Stimulated activated effector memory CD8-positive, alpha-beta T cell treated with anti-CD3 and anti-CD28 coated beads, Interleukin-12 subunit alpha, Interleukin-12 subunit beta, amount 100 ng/mL, for 72 hours (primary cell): ENCODE results near the gene RNF224.
A peak's percentile ranks its signal among the peaks of the same experiment; 100 is the strongest.

Experiments
- ATAC-seq: fragments of 150-1000 bp; cut with Tn5 transposase; 2 replicates; pipeline ENCODE4 v1.10.0; 2021
- DNase-seq, 2 donors: peaks; one replicate each; pipeline ENCODE4 v3.0.0; 2021 to 2022; ENCODE audit warnings: low spot score in 2 of 2
- H3K27ac Mint-ChIP-seq: one replicate; pipeline ENCODE4 v1.8.0; 2022; ENCODE audit warnings: mild to moderate bottlenecking, mixed read lengths
- H3K36me3 Mint-ChIP-seq: one replicate; pipeline ENCODE4 v1.8.0; 2022; ENCODE audit warnings: mild to moderate bottlenecking, mixed read lengths
- H3K4me1 Mint-ChIP-seq: one replicate; pipeline ENCODE4 v1.8.0; 2022; ENCODE audit warnings: mixed read lengths
- H3K4me3 Mint-ChIP-seq: one replicate; pipeline ENCODE4 v1.8.0; 2022; ENCODE audit warnings: mild to moderate bottlenecking, mixed read lengths
- H3K9me3 Mint-ChIP-seq: one replicate; pipeline ENCODE4 v1.8.0; 2022; ENCODE audit warnings: mixed read lengths

The RNF224 gene

DNA sequence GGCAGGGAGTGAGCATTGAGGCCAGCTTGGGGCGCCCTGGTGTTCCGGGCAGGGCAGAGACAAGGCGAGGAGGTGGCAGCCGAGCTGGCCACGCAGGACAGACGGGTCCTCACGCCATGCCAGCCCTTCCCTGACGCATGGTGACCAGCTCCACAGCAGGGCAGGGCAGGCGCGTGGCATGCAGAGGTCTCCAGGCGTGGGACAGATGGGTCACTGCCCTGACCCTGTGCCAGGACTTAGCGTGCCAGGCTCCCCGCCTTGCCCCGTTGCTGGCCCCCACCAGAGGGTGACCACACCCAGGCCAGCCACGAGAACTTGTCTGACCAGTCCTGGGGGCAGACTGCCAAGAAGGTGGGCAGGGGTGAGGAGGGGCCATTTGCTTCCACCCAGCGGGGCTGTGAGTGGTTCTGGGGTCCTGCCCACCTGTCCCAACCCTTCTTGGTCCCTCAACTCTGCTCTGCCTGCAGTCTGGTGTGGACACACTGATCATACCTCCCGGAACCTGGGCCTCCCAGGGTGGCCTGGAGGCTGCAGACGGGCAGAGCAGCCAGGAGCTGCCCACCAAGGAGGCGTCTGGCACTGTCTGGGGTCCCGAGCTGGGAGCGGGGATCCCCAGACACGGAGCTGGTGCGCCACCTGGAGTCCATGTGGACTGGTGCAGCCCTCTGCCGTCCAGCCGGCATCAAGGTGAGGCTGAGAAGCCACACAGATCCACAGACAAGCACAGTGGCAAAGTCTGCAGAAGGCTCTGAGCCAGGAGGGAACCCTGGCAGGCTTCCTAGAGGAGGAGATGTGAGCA lies at the start of gene RNF224:
RNF224 (plus strand) TSS at position 449 of the 799 bp plus-strand sequence. CDS start 834 bp downstream, outside the sequence.
- peak within 1 kb of the TSS; percentile 27 for H3K27ac Mint-ChIP-seq
- H3K36me3 Mint-ChIP-seq, result peaks cover 7% of the 10 kb centered on the region
- H3K4me1 Mint-ChIP-seq, result peaks cover 12% of the 10 kb centered on the region
- H3K9me3 Mint-ChIP-seq, result no peaks in the 10 kb centered on the region
- ATAC-seq (peak; percentile 62), DNase-seq (peak; percentile 82 to 90)
- H3K4me3 Mint-ChIP-seq, result no peak within 1 kb of the TSS

DNA sequence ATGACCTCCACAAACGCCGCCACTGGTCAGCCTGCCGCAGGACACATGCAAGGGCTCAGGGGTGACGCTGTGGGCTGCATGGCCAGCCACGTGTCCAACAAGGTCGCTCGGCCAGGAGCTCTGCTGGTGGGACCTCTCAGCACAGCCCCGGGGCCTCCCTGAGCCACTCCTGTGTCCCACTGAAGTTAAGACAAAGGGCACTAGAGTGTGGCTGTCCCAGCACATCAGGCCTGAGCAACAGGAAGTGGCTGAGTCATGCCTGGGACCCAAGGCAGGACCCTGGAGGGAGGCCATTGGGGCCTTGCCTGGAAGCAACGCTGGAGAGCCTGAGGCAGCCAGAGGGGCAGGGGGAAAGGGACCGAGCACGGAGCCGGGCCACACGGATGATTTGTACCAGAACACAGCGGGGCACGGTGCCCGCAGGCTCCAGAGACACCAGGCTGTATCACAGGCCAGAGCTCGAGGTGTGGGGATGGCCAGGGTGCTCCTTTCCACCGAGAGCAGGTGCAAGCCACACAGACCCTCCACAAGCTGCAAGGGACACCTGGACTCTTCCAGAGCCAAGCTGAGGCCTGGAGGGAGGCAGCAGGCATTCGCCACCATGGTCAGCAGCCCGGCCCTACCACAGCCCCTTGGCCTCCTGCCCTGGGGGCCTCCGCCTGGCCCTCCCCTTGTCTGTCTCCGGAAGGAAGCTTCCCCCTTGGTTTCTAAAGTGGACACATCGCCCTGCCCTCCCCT lies 48.9 kb upstream of the RNF224 start:
- H3K36me3 Mint-ChIP-seq, result peaks cover 18% of the 10 kb centered on the region
- no peaks in the 10 kb centered on the region for H3K9me3 Mint-ChIP-seq
- no peak for ATAC-seq
- no peak overlapping the region for H3K27ac Mint-ChIP-seq
- no peak for DNase-seq
- peaks cover 13% of the 10 kb centered on the region for H3K4me1 Mint-ChIP-seq
- no peak overlapping the region for H3K4me3 Mint-ChIP-seq

DNA sequence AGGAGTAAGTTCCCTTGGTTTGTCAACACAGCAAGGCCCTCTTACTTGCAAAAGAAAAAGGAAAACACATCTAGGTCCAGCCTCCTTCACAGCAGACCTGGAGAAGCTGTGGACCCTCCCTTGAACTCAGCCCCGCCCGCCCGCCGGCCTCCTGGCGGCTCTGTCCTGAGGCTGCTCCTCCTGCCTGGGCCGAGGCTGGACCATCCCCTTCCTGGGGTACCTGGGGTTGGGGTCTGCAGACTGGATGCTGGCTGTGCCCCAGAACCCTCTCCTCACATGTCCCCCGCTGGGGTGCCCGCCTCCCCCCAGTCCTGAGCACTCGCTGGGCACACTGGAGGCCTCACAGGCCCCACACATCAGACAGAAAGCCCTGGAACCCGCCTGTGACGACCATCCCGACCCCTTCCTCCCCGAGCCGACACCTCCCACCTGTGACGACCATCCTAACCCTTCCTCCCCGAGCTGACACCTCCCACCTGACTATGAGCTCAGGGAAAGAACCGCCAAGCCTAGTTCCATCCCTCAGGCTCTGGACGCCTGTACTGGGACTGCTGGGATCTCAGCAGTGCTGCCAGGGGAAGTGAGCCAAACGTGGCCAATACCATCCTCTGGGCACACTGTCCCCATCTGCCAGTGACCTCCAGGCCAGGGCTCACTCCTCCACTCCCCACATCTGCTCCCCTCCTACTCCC lies 48.2 kb upstream of the RNF224 start:
- Mint-ChIP-seq H3K36me3 (peaks cover 25% of the 10 kb centered on the region), H3K4me3 (no peak overlapping the region), H3K4me1 (peaks cover 16% of the 10 kb centered on the region), H3K9me3 (no peaks in the 10 kb centered on the region), H3K27ac (peak overlapping the region; percentile 56)
- ATAC-seq (no peak), DNase-seq (no peak)

DNA sequence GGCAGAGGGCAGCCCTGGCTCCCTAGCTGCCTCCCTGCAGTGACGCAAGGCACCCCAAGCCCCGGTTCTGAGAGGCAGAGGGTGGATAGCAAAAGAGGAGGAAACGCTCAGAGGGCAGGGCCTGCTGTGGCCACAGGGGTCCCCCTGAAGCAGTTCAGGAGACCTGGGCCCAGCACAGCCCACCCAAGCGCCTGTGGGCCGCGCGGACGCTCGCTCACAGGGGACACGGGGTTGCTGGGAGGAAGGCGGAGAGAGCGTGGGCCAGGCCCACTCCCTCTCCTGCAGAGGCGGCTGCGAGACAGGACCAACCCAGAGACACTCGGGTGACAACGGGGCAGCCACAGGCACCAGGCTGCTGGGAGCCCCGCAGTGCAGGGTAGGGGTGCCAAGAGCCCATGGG lies 47.5 kb upstream of the RNF224 start:
- no peak overlapping the region for H3K4me3 Mint-ChIP-seq
- ATAC-seq, result no peak

DNA sequence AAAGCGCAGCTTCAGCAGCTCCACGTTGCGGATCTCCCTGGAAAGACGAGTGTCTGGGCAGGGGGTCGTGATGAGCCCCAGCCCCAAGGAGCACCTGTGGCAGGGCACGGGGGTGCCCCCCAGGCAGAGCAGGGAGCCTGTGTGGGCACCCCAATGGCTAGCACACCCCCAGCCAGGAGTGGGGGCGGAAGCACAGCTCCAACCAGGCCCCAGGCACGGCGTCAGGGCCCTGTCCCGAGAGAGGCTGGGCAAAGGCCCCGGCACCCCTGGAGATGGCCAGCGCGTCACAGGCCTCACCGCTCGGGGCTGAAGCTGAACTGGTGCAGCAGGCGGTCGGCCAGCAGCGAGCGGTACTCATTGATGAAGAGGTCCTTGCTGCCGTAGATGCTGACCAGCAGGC lies 46.8 kb upstream of the RNF224 start:
- DNase-seq, result no peak
- H3K36me3 Mint-ChIP-seq, result peaks cover 33% of the 10 kb centered on the region
- no peaks in the 10 kb centered on the region for H3K9me3 Mint-ChIP-seq
- no peak for ATAC-seq
- no peak overlapping the region for H3K27ac Mint-ChIP-seq
- peaks cover 24% of the 10 kb centered on the region for H3K4me1 Mint-ChIP-seq
- H3K4me3 Mint-ChIP-seq, result no peak overlapping the region

More for the DNA sequence above, 47.5 kb upstream of the RNF224 start:
- no peak for DNase-seq
- H3K9me3 Mint-ChIP-seq, result no peaks in the 10 kb centered on the region
- peaks cover 32% of the 10 kb centered on the region for H3K36me3 Mint-ChIP-seq
- H3K4me1 Mint-ChIP-seq, result peaks cover 22% of the 10 kb centered on the region
- peak overlapping the region; percentile 56 for H3K27ac Mint-ChIP-seq

DNA sequence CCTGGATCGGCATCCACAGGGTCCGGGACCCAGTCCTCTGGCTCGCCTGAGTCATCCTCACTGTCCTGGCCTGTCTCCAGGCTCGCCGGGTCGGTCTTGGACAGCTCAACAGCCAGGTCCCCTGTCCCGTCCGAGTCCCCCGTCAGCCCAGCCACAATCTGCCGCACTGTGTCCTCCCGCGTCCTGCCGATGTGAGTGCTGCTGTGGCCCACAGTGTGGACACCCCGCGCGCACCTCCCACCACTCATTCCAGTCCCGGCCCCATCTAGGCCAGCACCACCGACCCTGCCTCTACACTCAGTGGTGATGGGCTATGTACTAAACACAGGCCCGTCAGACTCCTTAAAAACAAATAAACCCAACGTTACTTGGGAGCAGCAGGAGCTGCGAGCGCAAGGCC lies 45.6 kb upstream of the RNF224 start:
- H3K36me3 Mint-ChIP-seq, result peaks cover 33% of the 10 kb centered on the region

DNA sequence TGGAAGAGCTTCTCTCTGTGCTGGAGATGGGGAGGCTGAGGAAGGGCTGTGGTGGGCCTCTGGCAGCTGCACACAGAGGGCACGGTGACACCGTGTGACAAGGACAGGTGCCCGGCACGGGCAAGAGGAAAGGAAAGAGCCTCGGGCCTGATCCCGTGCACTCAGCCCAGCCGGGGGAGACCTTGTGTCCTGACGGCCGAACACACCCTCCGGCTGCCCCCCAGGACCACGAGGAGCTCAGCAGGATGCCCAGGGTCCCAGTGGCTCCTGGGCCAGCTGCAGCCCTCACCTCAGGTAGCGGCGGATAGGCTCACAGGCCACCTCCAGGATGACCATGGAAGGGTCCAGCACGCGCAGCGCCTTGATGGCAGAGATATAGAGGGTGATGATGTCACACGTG lies 44.5 kb upstream of the RNF224 start:
- no peak for DNase-seq
- Mint-ChIP-seq H3K36me3 (peaks cover 44% of the 10 kb centered on the region), H3K4me3 (no peak overlapping the region), H3K27ac (no peak overlapping the region), H3K4me1 (peaks cover 35% of the 10 kb centered on the region), H3K9me3 (no peaks in the 10 kb centered on the region)
- ATAC-seq, result no peak

More for the DNA sequence above, 45.6 kb upstream of the RNF224 start:
- Mint-ChIP-seq H3K4me3 (no peak overlapping the region), H3K4me1 (peaks cover 24% of the 10 kb centered on the region), H3K9me3 (no peaks in the 10 kb centered on the region), H3K27ac (no peak overlapping the region)
- no peak for ATAC-seq
- DNase-seq, result no peak

DNA sequence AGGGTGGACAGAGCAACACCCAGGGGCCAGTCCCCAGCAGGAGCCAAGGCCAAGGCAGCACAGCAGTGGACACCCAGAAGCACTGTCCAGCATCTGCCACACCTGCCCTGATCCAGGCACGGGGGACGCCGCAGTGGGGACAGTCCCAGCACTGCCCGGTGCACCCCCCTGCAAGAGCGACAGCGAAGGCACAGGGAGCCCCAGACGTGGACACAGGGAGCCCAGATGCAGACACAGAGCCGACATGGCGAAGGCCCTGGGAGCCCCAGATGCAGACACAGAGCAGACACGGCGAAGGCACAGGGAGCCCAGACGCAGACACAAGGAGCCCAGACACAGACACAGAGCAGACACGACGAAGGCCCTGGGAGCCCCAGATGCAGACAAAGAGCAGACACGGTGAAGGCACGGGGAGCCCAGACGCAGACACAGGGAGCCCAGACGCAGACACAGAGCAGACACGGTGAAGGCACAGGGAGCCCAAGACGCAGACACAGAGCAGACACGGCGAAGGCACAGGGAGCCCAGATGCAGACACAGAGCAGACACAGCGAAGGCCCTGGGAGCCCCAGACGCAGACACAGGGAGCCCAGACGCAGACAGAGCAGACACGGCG lies 43.2 kb upstream of the RNF224 start:
- Mint-ChIP-seq H3K27ac (no peak overlapping the region), H3K4me3 (no peak overlapping the region), H3K36me3 (peaks cover 53% of the 10 kb centered on the region), H3K4me1 (peaks cover 38% of the 10 kb centered on the region), H3K9me3 (no peaks in the 10 kb centered on the region)
- no peak for ATAC-seq
- no peak for DNase-seq

DNA sequence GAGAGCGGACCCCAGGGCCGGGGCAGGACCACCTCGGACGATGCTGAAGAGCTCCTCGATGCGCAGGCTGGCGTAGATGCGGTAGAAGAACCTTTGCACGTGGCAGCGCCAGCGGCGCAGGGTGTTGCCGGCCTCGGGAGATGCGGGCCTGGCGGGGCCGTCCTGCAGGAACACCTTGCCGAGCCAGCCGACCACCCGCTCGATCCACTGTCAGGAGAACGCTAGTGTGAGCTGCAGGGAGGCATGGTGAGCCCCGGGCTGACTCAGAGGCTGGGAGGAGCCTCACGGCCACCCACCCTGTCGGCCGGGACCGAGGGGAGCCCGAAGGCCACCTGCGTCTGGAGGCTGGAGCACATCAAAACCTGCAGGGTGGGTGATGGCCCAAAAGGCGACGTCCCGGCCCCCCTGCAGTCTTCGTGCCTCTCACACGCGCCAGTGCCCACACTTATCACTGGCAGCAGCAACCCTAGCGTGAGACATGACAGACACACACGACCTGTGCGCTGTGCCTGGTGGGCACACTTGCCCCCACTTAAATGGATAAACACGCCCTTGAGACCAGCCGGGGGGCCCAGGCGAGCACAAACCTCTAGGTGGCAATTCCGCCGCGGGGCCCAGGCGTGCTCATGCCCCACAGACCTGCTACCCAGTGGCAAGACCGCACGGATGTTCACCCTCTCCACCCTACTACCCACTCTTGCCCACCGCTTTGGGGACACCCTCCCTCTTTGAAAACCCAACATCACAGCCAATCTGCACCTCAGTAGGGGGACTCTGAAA lies 42.2 kb upstream of the RNF224 start:
- no peak overlapping the region for H3K4me3 Mint-ChIP-seq
- H3K9me3 Mint-ChIP-seq, result no peaks in the 10 kb centered on the region
- H3K27ac Mint-ChIP-seq, result no peak overlapping the region
- DNase-seq (no peak), ATAC-seq (no peak)
- H3K36me3 Mint-ChIP-seq, result peaks cover 61% of the 10 kb centered on the region
- peaks cover 40% of the 10 kb centered on the region for H3K4me1 Mint-ChIP-seq

DNA sequence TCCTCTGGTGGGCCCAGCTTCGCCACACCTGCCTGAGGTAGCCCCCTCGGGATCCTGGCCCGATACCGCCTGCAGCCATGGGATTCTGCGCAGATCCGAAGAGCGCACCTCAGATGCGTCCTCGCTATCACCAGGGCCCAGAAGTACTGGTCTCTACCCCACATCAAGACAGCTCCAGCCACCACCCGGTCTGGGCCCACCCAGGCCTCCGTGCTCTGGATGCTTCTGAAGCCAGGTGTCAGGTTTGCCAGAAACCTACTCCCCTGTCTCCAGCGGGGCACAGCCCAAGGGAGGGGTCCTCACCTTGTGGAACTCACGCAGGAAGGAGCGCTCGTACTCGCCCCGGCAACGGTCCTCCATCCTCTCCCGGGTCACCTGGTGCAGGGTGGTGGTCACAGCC lies 41.4 kb upstream of the RNF224 start:
- peaks cover 69% of the 10 kb centered on the region for H3K36me3 Mint-ChIP-seq
- no peaks in the 10 kb centered on the region for H3K9me3 Mint-ChIP-seq
- ATAC-seq (no peak), DNase-seq (no peak)
- peaks cover 47% of the 10 kb centered on the region for H3K4me1 Mint-ChIP-seq
- no peak overlapping the region for H3K27ac Mint-ChIP-seq
- peak overlapping the region; percentile 89 for H3K4me3 Mint-ChIP-seq

DNA sequence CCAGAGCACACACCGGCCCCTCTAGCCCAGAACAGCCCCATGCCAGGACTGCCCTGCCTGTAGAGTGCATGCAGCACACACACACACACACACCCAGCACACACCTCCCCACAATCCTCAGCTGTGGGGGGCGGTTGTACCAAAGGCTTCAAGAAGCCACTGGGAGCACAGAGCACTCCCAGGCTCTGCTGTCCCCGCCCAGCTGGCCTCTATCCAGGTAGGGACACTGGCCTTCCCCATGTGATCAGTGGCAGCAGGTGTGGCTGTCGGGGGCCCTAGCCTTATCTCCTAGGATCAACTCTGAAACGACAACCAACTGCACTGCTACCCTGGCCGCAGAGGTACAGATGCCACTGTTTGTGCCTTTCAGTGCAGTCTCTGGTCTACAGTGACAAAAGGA lies 40.9 kb upstream of the RNF224 start:
- peaks cover 51% of the 10 kb centered on the region for H3K4me1 Mint-ChIP-seq
- peak overlapping the region; percentile 89 for H3K4me3 Mint-ChIP-seq
- no peak overlapping the region for H3K27ac Mint-ChIP-seq
- H3K9me3 Mint-ChIP-seq, result no peaks in the 10 kb centered on the region
- peaks cover 70% of the 10 kb centered on the region for H3K36me3 Mint-ChIP-seq
- ATAC-seq, result no peak
- no peak for DNase-seq

DNA sequence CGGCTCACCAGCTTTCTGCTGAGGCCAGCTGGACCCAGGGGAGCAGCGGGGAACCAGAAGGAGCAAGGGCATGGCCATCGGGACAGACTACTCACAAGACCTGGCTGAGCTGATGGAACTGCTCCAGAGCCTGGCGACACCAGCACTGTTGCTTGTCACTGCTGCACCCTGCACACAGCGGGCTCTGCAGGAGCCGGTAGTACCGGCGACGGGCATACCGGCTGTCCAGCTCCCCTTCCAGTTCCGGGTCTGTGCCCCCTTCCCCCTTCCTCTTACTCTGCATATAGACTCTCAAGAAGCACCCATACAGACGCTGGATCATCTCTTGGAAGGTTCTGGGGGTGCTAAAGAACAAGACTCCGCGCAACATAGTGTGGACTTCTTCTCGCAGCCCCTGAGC lies 39.9 kb upstream of the RNF224 start:
- Mint-ChIP-seq H3K4me3 (peak overlapping the region; percentile 89), H3K9me3 (no peaks in the 10 kb centered on the region), H3K4me1 (peaks cover 51% of the 10 kb centered on the region), H3K27ac (peak overlapping the region; percentile 95), H3K36me3 (peaks cover 62% of the 10 kb centered on the region)
- no peak for DNase-seq
- no peak for ATAC-seq

DNA sequence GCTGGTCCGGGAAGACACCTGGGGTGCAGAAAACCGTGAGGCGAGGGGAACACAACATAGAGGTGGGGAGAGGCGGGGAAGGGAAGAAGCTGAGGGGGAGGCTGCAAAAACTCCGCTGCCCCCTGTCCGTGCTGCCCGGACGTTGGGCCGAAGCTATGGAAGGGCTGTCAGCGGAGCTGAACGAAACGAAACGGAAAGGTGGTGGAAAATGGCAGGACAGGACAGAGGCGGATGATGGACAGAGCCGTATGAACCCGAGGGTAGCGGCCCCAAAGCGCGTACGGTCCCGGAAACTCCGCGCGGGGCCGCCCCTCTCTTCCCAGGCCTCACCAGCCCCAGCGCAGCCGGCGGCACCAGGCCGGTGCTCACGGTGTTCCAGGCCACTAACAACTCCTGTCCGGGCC lies 39.2 kb upstream of the RNF224 start:
- Mint-ChIP-seq H3K36me3 (peaks cover 55% of the 10 kb centered on the region), H3K9me3 (no peaks in the 10 kb centered on the region), H3K4me3 (peak overlapping the region; percentile 89), H3K27ac (peak overlapping the region; percentile 95), H3K4me1 (peaks cover 51% of the 10 kb centered on the region)
- ATAC-seq (peak; percentile 2), DNase-seq (no peak)

DNA sequence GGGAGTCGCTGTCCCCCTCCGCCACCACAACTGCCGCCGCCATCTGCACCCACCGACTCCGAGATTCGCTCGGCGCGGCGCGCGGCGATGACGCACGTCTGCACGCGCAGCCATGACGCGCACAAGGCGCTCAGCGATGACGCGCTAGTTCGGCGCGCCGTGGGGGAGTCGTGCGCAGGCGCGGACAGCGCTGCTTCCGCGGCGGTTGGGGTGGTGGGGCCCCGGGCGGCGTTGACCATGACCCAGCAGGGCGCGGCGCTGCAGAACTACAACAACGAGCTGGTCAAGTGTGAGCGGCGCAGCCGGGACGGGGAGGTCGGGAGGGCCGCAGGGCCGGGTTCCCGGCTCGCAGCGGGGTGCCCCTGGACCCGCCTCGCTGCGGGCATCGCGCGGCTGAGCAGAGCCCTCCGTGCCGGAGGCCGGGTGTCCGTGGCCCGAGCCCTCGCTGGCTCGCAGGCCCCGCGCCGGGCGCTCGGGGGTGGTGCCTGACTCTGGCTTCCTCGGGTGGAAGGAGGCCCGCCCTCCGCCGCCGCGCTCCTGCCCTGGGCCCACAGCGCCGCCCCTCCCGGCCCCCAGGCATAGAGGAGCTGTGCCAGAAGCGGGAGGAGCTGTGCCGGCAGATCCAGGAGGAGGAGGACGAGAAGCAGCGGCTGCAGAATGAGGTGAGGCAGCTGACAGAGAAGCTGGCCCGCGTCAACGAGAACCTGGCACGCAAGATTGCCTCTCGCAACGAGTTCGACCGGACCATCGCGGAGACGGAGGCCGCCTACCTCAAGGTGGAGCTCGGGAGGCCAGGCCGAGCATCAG lies 38.6 kb upstream of the RNF224 start, which contains the start of the genes ANAPC2 and SSNA1:
ANAPC2 (minus strand) TSS at position 71 of the 807 bp plus-strand sequence; CDS start at position 43, 28 bp downstream.
SSNA1 (plus strand) TSS at position 187 of the 807 bp plus-strand sequence; CDS start at position 238, 51 bp downstream.
- ATAC-seq, result peak; percentile 87
- H3K4me3 Mint-ChIP-seq, result peak within 1 kb of the TSS; percentile 89
- peak; percentile 98 to 99 for DNase-seq
- peak within 1 kb of the TSS; percentile 95 for H3K27ac Mint-ChIP-seq
- H3K9me3 Mint-ChIP-seq, result no peaks in the 10 kb centered on the region
- H3K4me1 Mint-ChIP-seq, result peaks cover 51% of the 10 kb centered on the region
- peaks cover 49% of the 10 kb centered on the region for H3K36me3 Mint-ChIP-seq
